Duodenal mucosa (tissue), 2 donors: ENCODE data around the gene BAHCC1.
"Not testable (repeated sequence)": the region's sequence is repeated elsewhere in the genome, so short reads cannot be mapped to it uniquely, and the experiment has no call there.

Experiments
- H3K27ac ChIP-seq: one replicate; pipeline ENCODE4 v1.7.0; 2013; ENCODE audit warnings: low read depth, low read length
- H3K27me3 ChIP-seq, 2 donors: one replicate each; pipeline ENCODE4 v1.7.0; 2013; ENCODE audit warnings: low read length in 2 of 2, control low read depth in 1 of 2; ENCODE audit not compliant: insufficient read depth in 2 of 2, control insufficient read depth in 1 of 2
- H3K36me3 ChIP-seq, 2 donors: one replicate each; pipeline ENCODE4 v1.7.0; 2013; ENCODE audit warnings: low read length in 2 of 2, control low read depth in 1 of 2; ENCODE audit not compliant: insufficient read depth in 2 of 2, control insufficient read depth in 1 of 2
- H3K4me1 ChIP-seq, 2 donors: one replicate each; pipeline ENCODE4 v1.7.0; 2013; ENCODE audit warnings: low read length in 2 of 2, control low read depth in 1 of 2; ENCODE audit not compliant: insufficient read depth in 2 of 2, control insufficient read depth in 1 of 2
- H3K4me3 ChIP-seq, 2 donors: one replicate each; pipeline ENCODE4 v1.7.0; 2013; ENCODE audit warnings: low read length in 2 of 2, low read depth in 1 of 2
- H3K9ac ChIP-seq, 2 donors: one replicate each; pipeline ENCODE4 v1.7.0; 2013; ENCODE audit warnings: low read length in 2 of 2, low read depth in 1 of 2
- H3K9me3 ChIP-seq, 2 donors: one replicate each; pipeline ENCODE4 v1.7.0; 2013; ENCODE audit warnings: low read length in 2 of 2, control low read depth in 1 of 2; ENCODE audit not compliant: control insufficient read depth in 1 of 2

Gene BAHCC1

GRCh38 chr17:81420769-81421462 lies 25.7 kb downstream of the BAHCC1 start:
- Histone ChIP-seq H3K4me1 (peaks cover 25 to 35% of the 10 kb centered on the region in 2 donors), H3K27ac (peak overlapping the region; percentile 58), H3K9ac (no peak overlapping the region), H3K36me3 (no peaks in the 10 kb centered on the region), H3K4me3 (no peak overlapping the region), H3K9me3 (no peaks in the 10 kb centered on the region), H3K27me3 (no peaks in the 10 kb centered on the region)

GRCh38 chr17:81422776-81423697 lies 27.8 kb downstream of the BAHCC1 start:
- Histone ChIP-seq H3K9me3 (no peaks in the 10 kb centered on the region), H3K27ac (peak overlapping the region; percentile 56), H3K27me3 (peaks cover 0 to 4% of the 10 kb centered on the region in 2 donors), H3K36me3 (no peaks in the 10 kb centered on the region), H3K9ac (no peak overlapping the region), H3K4me3 (no peak overlapping the region), H3K4me1 (peaks cover 34 to 44% of the 10 kb centered on the region in 2 donors)

GRCh38 chr17:81423698-81424071 lies 28.4 kb downstream of the BAHCC1 start:
- H3K27me3 ChIP-seq, result peaks cover 0 to 10% of the 10 kb centered on the region in 2 donors
- peak overlapping the region; percentile 56 for H3K27ac ChIP-seq
- H3K4me1 ChIP-seq, result peaks cover 38 to 47% of the 10 kb centered on the region in 2 donors
- no peak overlapping the region for H3K9ac ChIP-seq
- no peaks in the 10 kb centered on the region for H3K9me3 ChIP-seq
- H3K36me3 ChIP-seq, result no peaks in the 10 kb centered on the region
- H3K4me3 ChIP-seq, result no peak overlapping the region

GRCh38 chr17:81424151-81425017 lies 29.1 kb downstream of the BAHCC1 start:
- no peak overlapping the region for H3K4me3 ChIP-seq
- no peak overlapping the region for H3K27ac ChIP-seq
- peaks cover 39 to 47% of the 10 kb centered on the region in 2 donors for H3K4me1 ChIP-seq
- H3K27me3 ChIP-seq, result peaks cover 0 to 13% of the 10 kb centered on the region in 2 donors
- H3K9ac ChIP-seq, result no peak overlapping the region
- no peaks in the 10 kb centered on the region for H3K36me3 ChIP-seq
- no peaks in the 10 kb centered on the region for H3K9me3 ChIP-seq

GRCh38 chr17:81425041-81425440 lies 29.8 kb downstream of the BAHCC1 start:
- Histone ChIP-seq H3K27me3 (peaks cover 0 to 13% of the 10 kb centered on the region in 2 donors), H3K4me1 (peaks cover 39 to 45% of the 10 kb centered on the region in 2 donors)
- H3K9me3 ChIP-seq, H3K4me3 ChIP-seq, H3K27ac ChIP-seq, H3K9ac ChIP-seq, H3K36me3 ChIP-seq: not testable (repeated sequence)

GRCh38 chr17:81425716-81426392 lies 30.6 kb downstream of the BAHCC1 start:
- H3K27ac ChIP-seq, H3K9me3 ChIP-seq, H3K36me3 ChIP-seq, H3K9ac ChIP-seq, H3K4me3 ChIP-seq: not testable (repeated sequence)
- Histone ChIP-seq H3K4me1 (peaks cover 32 to 38% of the 10 kb centered on the region in 2 donors), H3K27me3 (peaks cover 0 to 13% of the 10 kb centered on the region in 2 donors)

- Histone ChIP-seq H3K27ac (no peak overlapping the region), H3K4me1 (peaks cover 32 to 36% of the 10 kb centered on the region in 2 donors), H3K9me3 (no peaks in the 10 kb centered on the region), H3K9ac (no peak overlapping the region), H3K4me3 (no peak overlapping the region), H3K36me3 (no peaks in the 10 kb centered on the region), H3K27me3 (peaks cover 0 to 13% of the 10 kb centered on the region in 2 donors)
Measured at GRCh38 chr17:81426393-81427172, 31.3 kb downstream of the BAHCC1 start.

GRCh38 chr17:81427173-81428120 lies 32.2 kb downstream of the BAHCC1 start:
- peaks cover 29 to 31% of the 10 kb centered on the region in 2 donors for H3K4me1 ChIP-seq
- H3K27ac ChIP-seq, result no peak overlapping the region
- H3K9ac ChIP-seq, result no peak overlapping the region
- H3K27me3 ChIP-seq, result peaks cover 0 to 13% of the 10 kb centered on the region in 2 donors
- H3K36me3 ChIP-seq, result no peaks in the 10 kb centered on the region
- no peaks in the 10 kb centered on the region for H3K9me3 ChIP-seq
- no peak overlapping the region for H3K4me3 ChIP-seq
